Uterus (tissue), 4 donors: ENCODE results near the gene SSBP2. TPM values are rescaled to one million over a fixed set of nuclear protein-coding genes. Genes with fewer than 3 reads are reported as not detected.

Experiments
- DNase-seq, 2 donors: peaks; one replicate each; pipeline ENCODE4 v3.0.0-alpha.2; 2019 to 2020
- H3K27ac ChIP-seq, 2 donors: fragments of 200-600 bp; sonication (generic); 1 replicate in 1 of 2; 2 replicates in 1 of 2; pipeline ENCODE4 v1.5.1; 2016 to 2018
- H3K27me3 ChIP-seq, 2 donors: fragments of 200-600 bp; sonication (generic); one replicate each; pipeline ENCODE4 v1.5.1; 2018 to 2019; ENCODE audit warnings: control low read depth in 1 of 2
- H3K36me3 ChIP-seq, 2 donors: fragments of 200-600 bp; sonication (generic); one replicate each; pipeline ENCODE4 v1.5.1; 2019; ENCODE audit warnings: control low read depth in 1 of 2
- H3K4me1 ChIP-seq, 2 donors: fragments of 200-600 bp; sonication (generic); one replicate each; pipeline ENCODE4 v1.5.1; 2018 to 2019; ENCODE audit warnings: control low read depth in 1 of 2
- H3K4me3 ChIP-seq, 2 donors: fragments of 200-600 bp; sonication (generic); 1 replicate in 1 of 2; 2 replicates in 1 of 2; pipeline ENCODE4 v1.5.1; 2018 to 2019; ENCODE audit warnings: mild to moderate bottlenecking in 1 of 2
- H3K9me3 ChIP-seq, 2 donors: fragments of 200-600 bp; sonication (generic); one replicate each; pipeline ENCODE4 v1.5.1; 2019; ENCODE audit warnings: control low read depth in 1 of 2
- CTCF ChIP-seq, 4 experiments: fragments of 200-600 bp in 2 of 4; fragments of 450-650 bp in 2 of 4; sonication (generic) in 2 of 4; IDR thresholded peaks; one replicate each; pipeline ENCODE4 v1.5.1; 2016 to 2019; ENCODE audit warnings: antibody characterized with exemption in 4 of 4, mild to moderate bottlenecking in 2 of 4, moderate library complexity in 1 of 4
- POLR2A ChIP-seq, 2 donors: fragments of 450-650 bp; IDR thresholded peaks; one replicate each; pipeline ENCODE4 v1.6.1; 2016; ENCODE audit warnings: antibody characterized with exemption in 2 of 2, mild to moderate bottlenecking in 1 of 2, moderate library complexity in 1 of 2
- intact Hi-C: fragments of 100-400 bp; cut with DNase I; formaldehyde crosslinking; loops from one replicate; pipeline ENCODE4 v1.15.1; 2023; ENCODE audit warnings: low total_unique reads
- total RNA-seq, 4 donors: library from RNA; depleted of rRNA in 3 of 4; stranded (reverse); fragments of >200 nt in 3 of 4; gene quantifications; one replicate each; pipeline versions ENCODE4 v1.1.0 to v1.2.4, GENCODE V29; 2014 to 2023
- donor health status: DM: yes; HTN: yes; CAD: no.

SSBP2 gene
- total RNA-seq, 4 donors from 2014 or later = 22.0 to 204 (median 90.9) TPM

GRCh38 chr5:81783401-81783800 lies 32.5 kb upstream of the SSBP2 start:
- intact Hi-C loops = no loop called here
- Histone ChIP-seq H3K27me3 (no peaks in the 10 kb centered on the region), H3K36me3 (no peaks in the 10 kb centered on the region), H3K4me3 (no peak overlapping the region), H3K27ac (no peak overlapping the region), H3K4me1 (peaks cover 0 to 10% of the 10 kb centered on the region in 2 donors), H3K9me3 (no peaks in the 10 kb centered on the region)
- TF ChIP-seq CTCF (IDR thresholded peaks at IDR 0.05) (no peak), POLR2A (IDR thresholded peaks at IDR 0.05) (no peak)
- DNase-seq = no peak

- Histone ChIP-seq H3K4me3 (no peak overlapping the region), H3K27me3 (no peaks in the 10 kb centered on the region), H3K27ac (no peak overlapping the region), H3K4me1 (peaks cover 0 to 10% of the 10 kb centered on the region in 2 donors), H3K9me3 (no peaks in the 10 kb centered on the region), H3K36me3 (no peaks in the 10 kb centered on the region)
- TF ChIP-seq CTCF (IDR thresholded peaks at IDR 0.05) (no peak), POLR2A (IDR thresholded peaks at IDR 0.05) (no peak)
- DNase-seq = no peak
- intact Hi-C loops = no loop called here
Measured at GRCh38 chr5:81782811-81783210, 31.9 kb upstream of the SSBP2 start.

- H3K4me1 ChIP-seq = no peaks in the 10 kb centered on the region
- DNase-seq = no peak
- H3K9me3 ChIP-seq = no peaks in the 10 kb centered on the region
- no peak overlapping the region for H3K4me3 ChIP-seq
- H3K27me3 ChIP-seq = no peaks in the 10 kb centered on the region
- peak overlapping the region; percentile 82 to 91 for H3K27ac ChIP-seq
- TF ChIP-seq POLR2A (IDR thresholded peaks at IDR 0.05) (no peak), CTCF (IDR thresholded peaks at IDR 0.05) (no peak)
- intact Hi-C loops = no loop called here
- H3K36me3 ChIP-seq = no peaks in the 10 kb centered on the region
Measured at GRCh38 chr5:81779916-81780266, 29.0 kb upstream of the SSBP2 start.

GRCh38 chr5:81779125-81779915 lies 28.4 kb upstream of the SSBP2 start:
- no peaks in the 10 kb centered on the region for H3K4me1 ChIP-seq
- DNase-seq = peak; percentile 49 to 71

More at GRCh38 chr5:81779125-81779915, 28.4 kb upstream of the SSBP2 start:
- intact Hi-C loops = no loop called here
- Histone ChIP-seq H3K4me3 (peak overlapping the region; percentile 6 to 18), H3K9me3 (no peaks in the 10 kb centered on the region), H3K27me3 (no peaks in the 10 kb centered on the region), H3K36me3 (no peaks in the 10 kb centered on the region), H3K27ac (peak overlapping the region; percentile 82 to 91)
- TF ChIP-seq POLR2A (IDR thresholded peaks at IDR 0.05) (no peak), CTCF (IDR thresholded peaks at IDR 0.05) (no peak)
